Type B pancreatic cell (in vitro differentiated cells): ENCODE measurements around the gene DIPK1B. TPM values are rescaled to one million over a fixed set of nuclear protein-coding genes. Genes with fewer than 3 reads are reported as not detected.
A peak's percentile ranks its signal among the peaks of the same experiment; 100 is the strongest.
"Not testable (repeated sequence)": the region's sequence is repeated elsewhere in the genome, so short reads cannot be mapped to it uniquely, and the experiment has no call there.

Experiments used
- DNase-seq: peaks from one replicate; pipeline ENCODE4 v3.0.0; 2021; ENCODE audit warnings: mixed read lengths; ENCODE audit not compliant: unreplicated experiment; ENCODE audit errors: extremely low spot score
- H3K27ac Mint-ChIP-seq: 2 replicates; pipeline ENCODE4 v1.8.0; 2021; ENCODE audit warnings: mild to moderate bottlenecking, mixed read lengths
- H3K27me3 Mint-ChIP-seq: 2 replicates; pipeline ENCODE4 v1.8.0; 2021; ENCODE audit warnings: mixed read lengths
- H3K36me3 Mint-ChIP-seq: 2 replicates; pipeline ENCODE4 v1.8.0; 2021; ENCODE audit warnings: mixed read lengths
- H3K4me1 Mint-ChIP-seq: one replicate; pipeline ENCODE4 v1.8.0; 2021; ENCODE audit warnings: mixed read lengths; ENCODE audit not compliant: unreplicated experiment
- H3K4me3 Mint-ChIP-seq: 2 replicates; pipeline ENCODE4 v1.8.0; 2021; ENCODE audit warnings: mild to moderate bottlenecking, mixed read lengths
- H3K9me3 Mint-ChIP-seq: 2 replicates; pipeline ENCODE4 v1.8.0; 2021; ENCODE audit warnings: mixed read lengths
- CTCF ChIP-seq: fragments of 200-600 bp; sonication (generic); conservative IDR thresholded peaks from 2 replicates; pipeline ENCODE4 v1.5.0; 2021; ENCODE audit warnings: antibody characterized with exemption, mild to moderate bottlenecking
- total RNA-seq: library from RNA; stranded (reverse); gene quantifications from 2 replicates; pipeline ENCODE4 v1.2.1, GENCODE V29; 2021; ENCODE audit warnings: low replicate concordance

DIPK1B gene
- total RNA-seq, 1 donor from 2014 or later = 48.7 TPM

GRCh38 chr9:136759436-136760325 is 47.3 kb downstream of the DIPK1B start:
- no peak for DNase-seq
- TF ChIP-seq CTCF = no peak
- Mint-ChIP-seq H3K36me3 (no peaks in the 10 kb centered on the region), H3K9me3 (no peaks in the 10 kb centered on the region), H3K27me3 (no peaks in the 10 kb centered on the region), H3K4me3 (no peak overlapping the region), H3K27ac (no peak overlapping the region), H3K4me1 (peaks cover 8% of the 10 kb centered on the region)

- no peak for TF ChIP-seq CTCF
- Mint-ChIP-seq H3K36me3 (no peaks in the 10 kb centered on the region), H3K4me3 (no peak overlapping the region), H3K9me3 (no peaks in the 10 kb centered on the region), H3K27me3 (no peaks in the 10 kb centered on the region), H3K27ac (peak overlapping the region; percentile 72), H3K4me1 (peaks cover 8% of the 10 kb centered on the region)
- no peak for DNase-seq
Measured at GRCh38 chr9:136760424-136760823, 48.1 kb downstream of the DIPK1B start.

GRCh38 chr9:136760834-136761544 is 48.6 kb downstream of the DIPK1B start:
- peak overlapping the region; percentile 65 for H3K4me3 Mint-ChIP-seq
- peak overlapping the region; percentile 72 for H3K27ac Mint-ChIP-seq
- DNase-seq, H3K9me3 Mint-ChIP-seq, H3K4me1 Mint-ChIP-seq, H3K27me3 Mint-ChIP-seq, H3K36me3 Mint-ChIP-seq: not testable (repeated sequence)
- peak; percentile 72 for TF ChIP-seq CTCF

- no peaks in the 10 kb centered on the region for H3K36me3 Mint-ChIP-seq
- H3K4me3 Mint-ChIP-seq = no peak overlapping the region
- peaks cover 3% of the 10 kb centered on the region for H3K27me3 Mint-ChIP-seq
- H3K4me1 Mint-ChIP-seq = peaks cover 8% of the 10 kb centered on the region
- no peak for DNase-seq
- H3K9me3 Mint-ChIP-seq = no peaks in the 10 kb centered on the region
- TF ChIP-seq CTCF = no peak
- H3K27ac Mint-ChIP-seq = no peak overlapping the region
Measured at GRCh38 chr9:136761545-136761981, 49.2 kb downstream of the DIPK1B start.

- DNase-seq = no peak
- H3K4me3 Mint-ChIP-seq = no peak overlapping the region
- TF ChIP-seq CTCF = no peak
- H3K36me3 Mint-ChIP-seq = no peaks in the 10 kb centered on the region
- peaks cover 8% of the 10 kb centered on the region for H3K4me1 Mint-ChIP-seq
- H3K9me3 Mint-ChIP-seq = no peaks in the 10 kb centered on the region
- H3K27me3 Mint-ChIP-seq = peaks cover 8% of the 10 kb centered on the region
- H3K27ac Mint-ChIP-seq = no peak overlapping the region
Measured at GRCh38 chr9:136762221-136762691, 49.9 kb downstream of the DIPK1B start.
